GM12878 (cell line): ENCODE results near the gene COQ2. TPM values are rescaled to one million over a fixed set of nuclear protein-coding genes. Genes with fewer than 3 reads are reported as not detected.

Source experiments
- ATAC-seq: fragments of 200-7000 bp; cut with Tn5 transposase; 3 replicates; pipeline ENCODE4 v1.9.1; 2020; ENCODE audit warnings: mild to moderate bottlenecking, moderate library complexity
- BruUV-seq: library from RNA; stranded (reverse); fragments of 400-500 nt; replicated peaks from 2 replicates; lab custom pipeline; 2021; lab: Mats Ljungman, UMichigan
- CTCF ChIA-PET: fragments of 300-600 bp; sonication (Branson Sonifier 250); formaldehyde crosslinking; extraction: SDS; loops from one replicate; lab custom pipeline; 2021; ENCODE audit warnings: inconsistent platforms; lab: Yijun Ruan, JAX
- POLR2A ChIA-PET: fragments of 350-600 bp; formaldehyde crosslinking; extraction: SDS; loops from one replicate; lab custom pipeline; 2021; ENCODE audit warnings: inconsistent platforms; lab: Charles Lee
- RAD21 ChIA-PET: fragments of 300-600 bp; sonication (Branson Sonifier 250); formaldehyde crosslinking; loops from one replicate; lab custom pipeline; 2023; ENCODE audit warnings: antibody characterized with exemption; ENCODE audit not compliant: unreplicated experiment; lab: Charles Lee
- SMC1A ChIA-PET: fragments of 300-600 bp; sonication (Branson Sonifier 250); formaldehyde crosslinking; loops from one replicate; lab custom pipeline; 2023; ENCODE audit not compliant: unreplicated experiment, uncharacterized antibody; lab: Charles Lee
- DNase-seq: peaks from one replicate; pipeline ENCODE4 v3.0.0-alpha.2; 2011; ENCODE audit warnings: low read depth, low spot score
- FAIRE-seq: peaks from 3 replicates; lab custom pipeline; 2011; peaks lifted over from hg19 to GRCh38; lab: Jason Lieb, UNC
- H2AFZ ChIP-seq: 2 replicates; pipeline ENCODE4 v1.6.0; 2011; ENCODE audit warnings: low read depth, low read length, control low read depth; ENCODE audit not compliant: control insufficient read depth
- H3K27ac ChIP-seq: 2 replicates; pipeline ENCODE4 v1.5.1; 2011; ENCODE audit warnings: control low read depth; ENCODE audit not compliant: control insufficient read depth, insufficient read depth
- H3K27me3 ChIP-seq, 2 experiments: replicated peaks in 1 of 2; 2 replicates each; pipeline versions ENCODE4 v1.6.0 to v1.6.1; 2011; ENCODE audit warnings: low read length in 1 of 2; ENCODE audit not compliant: control insufficient read depth in 2 of 2, insufficient read depth in 2 of 2
- H3K36me3 ChIP-seq, 2 experiments: 2 replicates each; pipeline ENCODE4 v1.5.1; 2011; ENCODE audit warnings: low read length in 1 of 2; ENCODE audit not compliant: control insufficient read depth in 2 of 2, insufficient read depth in 2 of 2
- H3K4me1 ChIP-seq: 2 replicates; pipeline ENCODE4 v1.6.1; 2011; ENCODE audit warnings: mild to moderate bottlenecking, low read length, moderate library complexity, mixed read lengths; ENCODE audit not compliant: control insufficient read depth, insufficient read depth
- H3K4me2 ChIP-seq: 2 replicates; pipeline ENCODE4 v1.6.0; 2011; ENCODE audit warnings: control low read depth; ENCODE audit not compliant: control insufficient read depth, insufficient read depth
- H3K4me3 ChIP-seq: fragments of 200-600 bp; sonication (generic); 2 replicates; pipeline ENCODE4 v1.5.1; 2016
- H3K79me2 ChIP-seq: 2 replicates; pipeline ENCODE4 v1.6.0; 2011; ENCODE audit warnings: low read length; ENCODE audit not compliant: control insufficient read depth, insufficient read depth
- H3K9ac ChIP-seq: 2 replicates; pipeline ENCODE4 v1.8.0; 2011; ENCODE audit warnings: low read length, control low read depth, mixed read lengths; ENCODE audit not compliant: control insufficient read depth, insufficient read depth
- H3K9me3 ChIP-seq: replicated peaks from 3 replicates; pipeline ENCODE4 v1.5.1; 2011; ENCODE audit warnings: mild to moderate bottlenecking, low read length; ENCODE audit not compliant: control insufficient read depth, insufficient read depth
- H4K20me1 ChIP-seq: 2 replicates; pipeline ENCODE4 v1.6.0; 2011; ENCODE audit not compliant: control insufficient read depth, insufficient read depth
- BRCA1 ChIP-seq: IDR thresholded peaks from 2 replicates; pipeline ENCODE4 v1.6.1; 2011; ENCODE audit warnings: low read depth, low read length, improper control_type of control experiment
- CEBPZ ChIP-seq: fragments of 150-350 bp; IDR thresholded peaks from 2 replicates; pipeline ENCODE4 v1.6.1; 2016; ENCODE audit warnings: low read depth, low read length
- CREM ChIP-seq: IDR thresholded peaks from 2 replicates; pipeline ENCODE4 v1.6.1; 2014; ENCODE audit warnings: antibody characterized with exemption, low read depth
- RUNX3 ChIP-seq: IDR thresholded peaks from 2 replicates; pipeline ENCODE4 v1.6.1; 2012; ENCODE audit warnings: low read length, inconsistent platforms
- whole genome bisulfite sequencing: methylation state at CpG from one replicate; pipeline ENCODE4 v1.1.6; 2016; ENCODE audit warnings: low lambda C conversion rate; ENCODE audit not compliant: insufficient replicate concordance, insufficient coverage; ENCODE audit errors: missing lambda C conversion rate; 5-methylcytosine and 5-hydroxymethylcytosine counted together
- in situ Hi-C: fragments of 300-500 bp; cut with MboI; formaldehyde crosslinking; loops from 9 replicates; pipeline ENCODE4 v1.14.3; 2018; ENCODE audit warnings: mixed read lengths
- intact Hi-C: fragments of 100-400 bp; cut with micrococcal nuclease; formaldehyde crosslinking; loops from one replicate; pipeline ENCODE4 v1.14.2; 2022; ENCODE audit not compliant: unreplicated experiment
- polyA plus RNA-seq, 11 experiments: library from polyadenylated mRNA; depleted of rRNA in 4 of 11; unstranded in 6 of 11; stranded (reverse) in 5 of 11; fragments of >200 nt; fragmentation: Nextera tagmentation in 4 of 11; fragmentation: Illumina TruSeq in 1 of 11; extraction: Ambion mirVana in 4 of 11; extraction: Trizol in 1 of 11; gene quantifications; 1 replicate in 1 of 11; 2 replicates in 10 of 11; pipeline versions ENCODE4 v1.2.1 to v1.2.3, GENCODE V29; 2011 to 2016; ENCODE audit warnings: inconsistent platforms in 2 of 11, missing spikeins in 2 of 11, low read depth in 1 of 11
- total RNA-seq, 4 experiments: library from RNA; depleted of rRNA in 3 of 4; stranded (reverse); fragments of >200 nt in 3 of 4; fragmentation: Illumina TruSeq in 1 of 4; extraction: Trizol in 1 of 4; gene quantifications; 2 replicates each; pipeline versions ENCODE4 v1.2.1 to v1.2.3, GENCODE V29; 2013 to 2021

The COQ2 gene
- total and polyA plus RNA-seq, 10 of the 15 experiments (the other 5 are each of a cell fraction or from before 2014, with no cell fraction given), result 5.0 to 46.7 (median 19.1) TPM

GRCh38 chr4:83248486-83248885 is 36.1 kb downstream of the COQ2 start:
- ATAC-seq (no peak), DNase-seq (no peak), FAIRE-seq (no peak)
- 85% methylated on average over 5 of the region's 5 CpGs for WGBS
- CTCF ChIA-PET, result no interaction called here
- Histone ChIP-seq H3K4me2 (no peak overlapping the region), H3K27ac (no peak overlapping the region), H3K4me3 (no peak overlapping the region), H3K27me3 (no peaks in the 10 kb centered on the region), H3K36me3 (peaks cover 0 to 1% of the 10 kb centered on the region in 2 experiments; a peak in 2 of 4 replicates), H3K79me2 (no peaks in the 10 kb centered on the region), H4K20me1 (no peaks in the 10 kb centered on the region), H2AFZ (no peak overlapping the region), H3K9ac (no peak overlapping the region), H3K9me3 (no peaks in the 10 kb centered on the region; the same call in 2 of the 3 replicates), H3K4me1 (no peaks in the 10 kb centered on the region)
- SMC1A ChIA-PET, result interaction anchor here (1.4 kb wide), 1 partner anchor 32 kb away, joined by 4 read pairs; no protein-coding TSS in a partner anchor
- RAD21 ChIA-PET, result no interaction called here
- no peak for TF ChIP-seq RUNX3
- TF ChIP-seq BRCA1, result no peak
- no peak for TF ChIP-seq CEBPZ
- TF ChIP-seq CREM, result no peak
- POLR2A ChIA-PET, result no interaction called here
- in situ Hi-C loops, result no loop called here
- no TSS peak for BruUV-seq
- intact Hi-C loops, result no loop called here
